Measurements from ENCODE around the gene LRRC28. TPM values are rescaled to one million over a fixed set of nuclear protein-coding genes. Genes with fewer than 3 reads are reported as not detected.

Gene LRRC28
- total RNA-seq, 1 donor from 2014 or later: 28.8 TPM

DNA sequence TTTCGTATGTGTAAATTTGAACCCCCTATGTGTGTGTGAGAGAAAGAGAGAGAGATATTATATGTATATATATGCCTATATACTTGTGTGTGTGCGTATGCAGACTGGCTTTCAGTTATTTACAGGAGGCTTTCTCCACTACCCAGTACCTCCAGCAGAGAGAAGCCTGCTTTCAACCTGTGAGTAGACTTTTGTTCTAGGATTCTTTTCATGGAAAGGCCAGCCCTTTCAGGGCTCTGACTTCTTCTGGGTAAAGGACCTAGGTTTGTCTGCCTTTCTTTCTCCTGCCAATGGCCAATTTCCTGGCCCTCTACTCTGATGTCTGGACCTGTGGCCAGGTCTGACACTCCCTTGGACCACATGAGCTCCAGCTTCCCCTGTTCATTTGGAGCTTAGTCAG lies 23.8 kb downstream of the LRRC28 start:
- TF ChIP-seq, protein P1, sequence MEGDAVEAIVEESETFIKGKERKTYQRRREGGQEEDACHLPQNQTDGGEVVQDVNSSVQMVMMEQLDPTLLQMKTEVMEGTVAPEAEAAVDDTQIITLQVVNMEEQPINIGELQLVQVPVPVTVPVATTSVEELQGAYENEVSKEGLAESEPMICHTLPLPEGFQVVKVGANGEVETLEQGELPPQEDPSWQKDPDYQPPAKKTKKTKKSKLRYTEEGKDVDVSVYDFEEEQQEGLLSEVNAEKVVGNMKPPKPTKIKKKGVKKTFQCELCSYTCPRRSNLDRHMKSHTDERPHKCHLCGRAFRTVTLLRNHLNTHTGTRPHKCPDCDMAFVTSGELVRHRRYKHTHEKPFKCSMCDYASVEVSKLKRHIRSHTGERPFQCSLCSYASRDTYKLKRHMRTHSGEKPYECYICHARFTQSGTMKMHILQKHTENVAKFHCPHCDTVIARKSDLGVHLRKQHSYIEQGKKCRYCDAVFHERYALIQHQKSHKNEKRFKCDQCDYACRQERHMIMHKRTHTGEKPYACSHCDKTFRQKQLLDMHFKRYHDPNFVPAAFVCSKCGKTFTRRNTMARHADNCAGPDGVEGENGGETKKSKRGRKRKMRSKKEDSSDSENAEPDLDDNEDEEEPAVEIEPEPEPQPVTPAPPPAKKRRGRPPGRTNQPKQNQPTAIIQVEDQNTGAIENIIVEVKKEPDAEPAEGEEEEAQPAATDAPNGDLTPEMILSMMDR (conservative IDR thresholded peaks at IDR 0.05): no peak
- peaks cover 9% of the 10 kb centered on the region for H3K36me3 Mint-ChIP-seq (ENCODE audit: low read depth)
- no peak overlapping the region for H3K4me3 Mint-ChIP-seq
- H3K4me1 Mint-ChIP-seq: no peaks in the 10 kb centered on the region
- H3K9me3 Mint-ChIP-seq: peaks cover 4% of the 10 kb centered on the region
- no peak overlapping the region for H3K27ac Mint-ChIP-seq (ENCODE audit: unreplicated experiment)
- no peak for DNase-seq (ENCODE audit: low read depth, low spot score)
- no peaks in the 10 kb centered on the region for H3K27me3 Mint-ChIP-seq (ENCODE audit: low read depth)

DNA sequence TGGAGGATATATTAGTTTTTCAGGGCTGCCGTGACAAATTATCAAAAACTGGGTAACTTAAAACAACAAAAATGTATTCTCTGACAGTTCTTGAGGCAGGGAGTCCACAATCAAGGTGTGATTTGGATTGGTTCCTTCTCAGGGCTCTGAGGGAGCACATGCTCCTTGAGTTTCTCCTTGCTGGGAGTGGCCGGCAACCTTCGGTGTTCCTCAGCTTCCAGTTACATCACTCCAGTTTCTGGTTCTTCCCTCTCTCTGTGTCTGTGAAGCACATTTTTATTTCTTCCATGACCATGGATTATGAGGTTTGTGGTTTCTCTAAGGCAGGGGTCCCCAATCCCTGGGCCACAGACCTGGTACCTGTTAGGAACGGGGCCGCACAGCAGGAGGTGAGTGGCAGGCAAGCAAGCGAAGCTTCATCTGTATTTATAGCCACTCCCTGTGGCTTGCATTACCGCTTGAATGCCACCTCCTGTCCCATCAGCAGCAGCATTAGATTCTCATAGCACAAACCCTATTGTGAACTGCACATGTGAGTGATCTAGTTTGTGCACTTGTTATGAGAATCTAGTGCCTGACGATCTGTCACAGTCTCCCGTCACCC lies 24.3 kb downstream of the LRRC28 start:
- TF ChIP-seq, protein P1 (conservative IDR thresholded peaks at IDR 0.05): no peak
- no peaks in the 10 kb centered on the region for H3K4me1 Mint-ChIP-seq
- H3K4me3 Mint-ChIP-seq: no peak overlapping the region
- peaks cover 4% of the 10 kb centered on the region for H3K9me3 Mint-ChIP-seq
- no peaks in the 10 kb centered on the region for H3K27me3 Mint-ChIP-seq (ENCODE audit: low read depth)
- H3K27ac Mint-ChIP-seq (ENCODE audit: unreplicated experiment): no peak overlapping the region
- H3K36me3 Mint-ChIP-seq (ENCODE audit: low read depth): peaks cover 9% of the 10 kb centered on the region
- no peak for DNase-seq (ENCODE audit: low read depth, low spot score)

DNA sequence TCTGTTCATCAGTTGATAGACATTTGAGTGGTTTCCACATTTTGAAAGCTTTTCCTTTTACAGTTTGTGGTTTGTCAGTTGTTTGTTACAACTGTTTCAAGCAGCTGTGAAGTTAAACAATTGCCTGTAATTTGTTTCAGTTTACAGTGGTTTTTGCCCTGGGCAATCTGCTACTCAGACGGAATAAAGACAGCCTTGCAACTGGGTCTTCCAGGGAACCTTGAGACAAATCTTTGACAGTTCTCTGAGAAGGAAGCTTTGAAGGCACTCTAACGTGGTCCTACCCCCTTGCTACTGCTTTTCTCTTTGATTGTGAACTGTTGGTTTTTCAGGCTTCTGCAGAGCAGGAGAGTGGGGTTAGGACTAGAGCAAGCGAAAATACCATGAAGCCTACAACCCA lies 28.0 kb downstream of the LRRC28 start:
- TF ChIP-seq, protein P1 (conservative IDR thresholded peaks at IDR 0.05): no peak
- no peak for DNase-seq (ENCODE audit: low read depth, low spot score)
- Mint-ChIP-seq H3K27me3 (ENCODE audit: low read depth) (no peaks in the 10 kb centered on the region), H3K4me1 (peaks cover 4% of the 10 kb centered on the region), H3K36me3 (ENCODE audit: low read depth) (peaks cover 9% of the 10 kb centered on the region), H3K9me3 (peaks cover 4% of the 10 kb centered on the region), H3K4me3 (no peak overlapping the region), H3K27ac (ENCODE audit: unreplicated experiment) (no peak overlapping the region)

DNA sequence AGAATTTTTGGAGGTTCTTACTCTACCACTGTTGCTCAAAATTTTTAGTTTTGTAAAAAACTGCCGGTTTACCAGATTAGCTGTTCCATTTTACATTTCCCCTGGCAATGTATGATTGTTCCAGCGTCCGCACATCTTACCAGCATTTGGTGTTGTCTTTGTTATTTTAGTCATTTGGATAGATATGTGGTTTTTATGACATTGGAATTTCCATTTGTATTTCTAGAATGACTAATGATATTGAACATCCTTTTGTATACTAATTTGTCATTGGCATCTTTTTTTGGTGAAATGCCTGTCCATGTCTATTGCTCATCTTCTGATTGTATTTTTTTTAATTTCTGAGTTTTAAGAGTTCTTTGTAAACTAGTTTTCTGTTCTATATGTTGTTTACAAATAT lies 28.5 kb downstream of the LRRC28 start:
- TF ChIP-seq, protein P1 (conservative IDR thresholded peaks at IDR 0.05): no peak
- no peak overlapping the region for H3K27ac Mint-ChIP-seq (ENCODE audit: unreplicated experiment)
- peaks cover 4% of the 10 kb centered on the region for H3K4me1 Mint-ChIP-seq
- DNase-seq (ENCODE audit: low read depth, low spot score): no peak
- H3K27me3 Mint-ChIP-seq (ENCODE audit: low read depth): no peaks in the 10 kb centered on the region
- no peak overlapping the region for H3K4me3 Mint-ChIP-seq
- H3K36me3 Mint-ChIP-seq (ENCODE audit: low read depth): peaks cover 11% of the 10 kb centered on the region
- H3K9me3 Mint-ChIP-seq: peaks cover 4% of the 10 kb centered on the region

DNA sequence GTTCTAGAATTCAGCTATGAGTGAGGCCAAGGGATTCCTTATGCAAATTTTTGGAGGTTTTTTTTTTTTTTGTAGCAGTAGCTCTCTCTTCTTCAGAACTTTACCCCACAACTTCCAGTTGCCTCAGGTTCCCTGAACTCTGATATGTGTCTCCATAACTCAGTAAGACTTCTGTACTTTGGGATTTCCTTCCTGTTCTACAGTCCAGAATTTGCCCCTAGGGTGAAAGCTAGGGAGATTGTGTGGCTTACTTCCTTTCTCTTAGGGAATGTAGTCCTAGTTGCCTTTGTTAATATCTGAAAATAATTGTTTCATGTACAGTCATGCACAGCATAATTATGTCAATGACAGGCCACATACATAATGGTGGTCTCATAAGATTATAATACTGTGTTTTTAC lies 30.8 kb downstream of the LRRC28 start:
- TF ChIP-seq, protein P1 (conservative IDR thresholded peaks at IDR 0.05): no peak
- H3K9me3 Mint-ChIP-seq: peaks cover 4% of the 10 kb centered on the region
- no peak for DNase-seq (ENCODE audit: low read depth, low spot score)

More for the DNA sequence above, 30.8 kb downstream of the LRRC28 start:
- H3K27me3 Mint-ChIP-seq (ENCODE audit: low read depth): no peaks in the 10 kb centered on the region
- no peak overlapping the region for H3K27ac Mint-ChIP-seq (ENCODE audit: unreplicated experiment)
- H3K36me3 Mint-ChIP-seq (ENCODE audit: low read depth): peaks cover 11% of the 10 kb centered on the region
- no peak overlapping the region for H3K4me3 Mint-ChIP-seq
- H3K4me1 Mint-ChIP-seq: peaks cover 4% of the 10 kb centered on the region
